IMR-90 (cell line): ENCODE results near the gene ACSL1. TPM values are rescaled to one million over a fixed set of nuclear protein-coding genes. Genes with fewer than 3 reads are reported as not detected.

Experiments used
- ATAC-seq: fragments of 200-7000 bp; cut with Tn5 transposase; 2 replicates; pipeline ENCODE4 v1.9.1; 2020; ENCODE audit warnings: low read depth, mild to moderate bottlenecking, moderate library complexity
- BruUV-seq: library from RNA; stranded (reverse); fragments of 400-500 nt; replicated peaks from 2 replicates; lab custom pipeline; 2021; lab: Mats Ljungman, UMichigan
- CTCF ChIA-PET: fragments of 300-600 bp; formaldehyde crosslinking; extraction: SDS; loops from one replicate; lab custom pipeline; 2021; ENCODE audit warnings: antibody characterized with exemption; lab: Yijun Ruan, JAX
- POLR2A ChIA-PET: fragments of 300-600 bp; sonication (Branson Sonifier 250); formaldehyde crosslinking; loops from one replicate; lab custom pipeline; 2022; ENCODE audit warnings: antibody characterized with exemption; ENCODE audit not compliant: unreplicated experiment; lab: Charles Lee
- DNase-seq: peaks from one replicate; pipeline ENCODE4 v3.0.0; 2013
- H2AFZ ChIP-seq: replicated peaks from 2 replicates; pipeline ENCODE3; 2013; ENCODE audit warnings: low read length, mild to moderate bottlenecking; ENCODE audit not compliant: poor library complexity
- H2AK5ac ChIP-seq: 2 replicates; pipeline ENCODE4 v1.6.1; 2013; ENCODE audit warnings: low read depth, low read length, inconsistent platforms
- H2AK9ac ChIP-seq: replicated peaks from 2 replicates; pipeline ENCODE3; 2013; ENCODE audit warnings: mild to moderate bottlenecking, low read depth, low read length, moderate library complexity; ENCODE audit not compliant: poor library complexity
- H2BK120ac ChIP-seq: 2 replicates; pipeline ENCODE4 v1.6.1; 2013; ENCODE audit warnings: low read depth, low read length, inconsistent platforms
- H2BK15ac ChIP-seq: 3 replicates; pipeline ENCODE4 v1.6.1; 2013; ENCODE audit warnings: low read depth, low read length, inconsistent platforms
- H2BK20ac ChIP-seq: 2 replicates; pipeline ENCODE4 v1.6.1; 2013; ENCODE audit warnings: low read depth, mild to moderate bottlenecking, inconsistent platforms, low read length, moderate library complexity
- H2BK5ac ChIP-seq: 2 replicates; pipeline ENCODE4 v1.6.1; 2013; ENCODE audit warnings: mild to moderate bottlenecking, low read depth, low read length, inconsistent platforms; ENCODE audit not compliant: poor library complexity, severe bottlenecking
- H3K14ac ChIP-seq: replicated peaks from 2 replicates; pipeline ENCODE4 v1.6.1; 2013; ENCODE audit warnings: low read depth, low read length, inconsistent platforms
- H3K18ac ChIP-seq: 2 replicates; pipeline ENCODE4 v1.6.1; 2013; ENCODE audit warnings: low read depth, low read length, control low read depth
- H3K23ac ChIP-seq: 2 replicates; pipeline ENCODE4 v1.6.1; 2013; ENCODE audit warnings: low read depth, low read length, inconsistent platforms
- H3K27ac ChIP-seq: 2 replicates; pipeline ENCODE4 v1.5.1; 2013; ENCODE audit warnings: mild to moderate bottlenecking, control low read depth, low read length; ENCODE audit not compliant: insufficient read depth
- H3K27me3 ChIP-seq: 2 replicates; pipeline ENCODE4 v1.6.1; 2013; ENCODE audit warnings: low read length; ENCODE audit not compliant: control insufficient read depth, insufficient read depth
- H3K36me3 ChIP-seq: 2 replicates; pipeline ENCODE4 v1.6.1; 2013; ENCODE audit warnings: low read length, mixed read lengths; ENCODE audit not compliant: control insufficient read depth, insufficient read depth
- H3K4ac ChIP-seq: 2 replicates; pipeline ENCODE4 v1.6.1; 2013; ENCODE audit warnings: low read depth, low read length, inconsistent platforms
- H3K4me1 ChIP-seq: 2 replicates; pipeline ENCODE4 v1.6.1; 2013; ENCODE audit warnings: low read length, mixed read lengths; ENCODE audit not compliant: control insufficient read depth, insufficient read depth
- H3K4me2 ChIP-seq: 2 replicates; pipeline ENCODE4 v1.6.1; 2013; ENCODE audit warnings: low read depth, mild to moderate bottlenecking, control low read depth, low read length, moderate library complexity
- H3K4me3 ChIP-seq: 2 replicates; pipeline ENCODE4 v1.5.1; 2013; ENCODE audit warnings: low read depth, mild to moderate bottlenecking, control low read depth, low read length, moderate library complexity; ENCODE audit not compliant: insufficient read depth
- H3K56ac ChIP-seq: 2 replicates; pipeline ENCODE4 v1.6.1; 2013; ENCODE audit warnings: low read length, inconsistent platforms; ENCODE audit not compliant: insufficient read depth; ENCODE audit errors: extremely low read depth
- H3K79me1 ChIP-seq, 2 experiments: 2 replicates each; pipeline ENCODE4 v1.6.1; 2013; ENCODE audit warnings: low read length in 2 of 2, inconsistent platforms in 1 of 2, low read depth in 1 of 2
- H3K9ac ChIP-seq: 2 replicates; pipeline ENCODE4 v1.6.1; 2013; ENCODE audit warnings: low read depth, low read length, control low read depth
- H3K9me1 ChIP-seq: 2 replicates; pipeline ENCODE4 v1.6.1; 2013; ENCODE audit warnings: low read length, inconsistent platforms; ENCODE audit not compliant: insufficient read depth
- H3K9me3 ChIP-seq: 2 replicates; pipeline ENCODE4 v1.6.1; 2013; ENCODE audit warnings: low read length; ENCODE audit not compliant: control insufficient read depth, insufficient read depth
- H4K20me1 ChIP-seq: 2 replicates; pipeline ENCODE4 v1.6.1; 2013; ENCODE audit warnings: low read length, inconsistent platforms; ENCODE audit not compliant: insufficient read depth
- H4K5ac ChIP-seq: 2 replicates; pipeline ENCODE4 v1.6.1; 2013; ENCODE audit warnings: mild to moderate bottlenecking, low read depth, low read length, control low read depth
- H4K8ac ChIP-seq, 2 experiments: 2 replicates each; pipeline ENCODE4 v1.6.1; 2013; ENCODE audit warnings: low read depth in 2 of 2, low read length in 2 of 2, control low read depth in 1 of 2, inconsistent platforms in 1 of 2
- H4K91ac ChIP-seq: 2 replicates; pipeline ENCODE4 v1.6.1; 2013; ENCODE audit warnings: low read depth, low read length, inconsistent platforms; ENCODE audit not compliant: insufficient read depth
- WGBS, 2 experiments: methylation state at CpG; one replicate each; pipeline versions ENCODE4 v1.1.5 to v1.1.7; 2013; ENCODE audit warnings: missing lambda C conversion rate in 2 of 2; ENCODE audit not compliant: insufficient read length in 1 of 2; ENCODE audit errors: extremely low coverage in 2 of 2; 5-methylcytosine and 5-hydroxymethylcytosine counted together
- dilution Hi-C: fragments of 300-500 bp; cut with HindIII; formaldehyde crosslinking; loops from one replicate; pipeline ENCODE4 v1.14.3; 2018; ENCODE audit warnings: low sequenced_read_pairs; ENCODE audit not compliant: unreplicated experiment
- in situ Hi-C: fragments of 300-500 bp; cut with MboI; formaldehyde crosslinking; loops from 3 replicates; pipeline ENCODE4 v1.14.3; 2019; ENCODE audit warnings: low sequenced_read_pairs, inconsistent platforms, mixed read lengths
- intact Hi-C: fragments of 100-400 bp; cut with micrococcal nuclease; formaldehyde crosslinking; loops from 2 replicates; pipeline ENCODE4 v1.10.0; 2022
- polyA plus RNA-seq, 3 experiments: library from polyadenylated mRNA; depleted of rRNA; stranded (reverse); fragments of >200 nt; gene quantifications; 2 replicates each; pipeline ENCODE4 v1.2.3, GENCODE V29; 2012; ENCODE audit warnings: low replicate concordance in 1 of 3
- total RNA-seq: library from RNA; depleted of rRNA; stranded (reverse); fragments of >200 nt; gene quantifications from 2 replicates; pipeline ENCODE4 v1.2.3, GENCODE V29; 2012
- TF ChIP-seq, protein P1 (sequence below): fragments of 150-350 bp; IDR thresholded peaks from 2 replicates; pipeline ENCODE4 v1.6.1; 2017; ENCODE audit warnings: mild to moderate bottlenecking, antibody characterized with exemption, low read length, low read depth

Gene ACSL1
- total and polyA plus RNA-seq, 2 of the 4 experiments (the other 2 are of a cell fraction), result 14.4 to 26.0 TPM

DNA sequence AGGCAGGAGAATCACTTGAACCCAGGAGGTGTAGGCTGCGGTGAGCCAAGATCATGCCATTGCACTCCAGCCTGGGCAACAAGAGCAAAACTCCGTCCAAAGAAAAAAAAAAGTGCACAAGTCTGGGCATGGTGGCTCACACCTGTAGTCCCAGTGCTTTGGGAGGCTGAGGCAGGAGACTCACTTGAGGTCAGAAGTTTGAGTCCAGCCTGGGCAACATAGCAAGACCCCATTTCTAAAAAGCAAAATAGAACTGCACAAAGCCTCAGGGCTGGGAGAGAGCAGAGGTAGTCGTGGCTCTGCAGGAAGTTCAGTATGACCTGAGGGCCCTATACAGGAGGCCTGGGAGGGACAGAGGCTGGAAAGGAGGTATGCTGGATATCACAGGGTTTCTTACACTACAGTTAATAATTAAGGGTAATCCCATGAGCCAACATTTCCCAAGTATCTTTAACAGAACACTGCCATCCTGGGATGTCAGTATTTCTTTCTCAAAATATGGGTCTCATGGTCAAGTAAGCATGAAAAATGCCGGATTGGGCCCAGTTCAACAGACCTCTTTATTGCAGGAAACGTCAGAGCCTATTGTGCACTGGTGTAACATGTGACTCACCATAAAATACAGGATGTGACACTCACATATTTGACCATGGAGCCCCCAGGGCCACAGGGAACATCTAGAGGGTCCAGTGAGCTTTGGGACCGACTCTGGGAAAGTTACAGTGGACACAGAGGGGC lies 37.8 kb downstream of the ACSL1 start:
- Histone ChIP-seq H2BK120ac (no peak overlapping the region), H3K4me2 (no peak overlapping the region), H2BK5ac (no peak overlapping the region), H3K18ac (no peak overlapping the region), H3K79me1 (no peaks in the 10 kb centered on the region; a peak in 1 of 4 replicates), H2AK9ac (no peak overlapping the region), H2BK20ac (no peak overlapping the region), H3K9ac (no peak overlapping the region), H3K56ac (no peak overlapping the region), H2AFZ (no peak overlapping the region), H2BK15ac (no peak overlapping the region), H3K4me1 (peaks cover 2% of the 10 kb centered on the region; the same call in 1 of the 2 replicates), H4K91ac (no peak overlapping the region), H3K9me3 (no peaks in the 10 kb centered on the region), H3K27ac (no peak overlapping the region), H3K4ac (no peak overlapping the region), H2AK5ac (no peak overlapping the region), H4K20me1 (0 out of 2 replicates have a peak, but pooled peaks cover 5% of the 10 kb centered on the region), H3K27me3 (no peaks in the 10 kb centered on the region), H3K14ac (no peak overlapping the region), H4K8ac (no peak overlapping the region), H3K36me3 (peaks cover 5% of the 10 kb centered on the region; the same call in 1 of the 2 replicates), H4K5ac (no peak overlapping the region), H3K9me1 (no peaks in the 10 kb centered on the region), H3K23ac (no peak overlapping the region), H3K4me3 (no peak overlapping the region)
- BruUV-seq, result no TSS peak
- TF ChIP-seq, protein P1, sequence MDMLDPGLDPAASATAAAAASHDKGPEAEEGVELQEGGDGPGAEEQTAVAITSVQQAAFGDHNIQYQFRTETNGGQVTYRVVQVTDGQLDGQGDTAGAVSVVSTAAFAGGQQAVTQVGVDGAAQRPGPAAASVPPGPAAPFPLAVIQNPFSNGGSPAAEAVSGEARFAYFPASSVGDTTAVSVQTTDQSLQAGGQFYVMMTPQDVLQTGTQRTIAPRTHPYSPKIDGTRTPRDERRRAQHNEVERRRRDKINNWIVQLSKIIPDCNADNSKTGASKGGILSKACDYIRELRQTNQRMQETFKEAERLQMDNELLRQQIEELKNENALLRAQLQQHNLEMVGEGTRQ, result no peak
- intact Hi-C loops, result no loop called here
- ChIA-PET POLR2A (no interaction called here), CTCF (no interaction called here)
- whole genome bisulfite sequencing, 2 experiments, result 100% methylated on average over 2 of the region's 6 CpGs; no CpG with 5 or more reads in 1 of the 2 experiments
- no peak for ATAC-seq
- in situ Hi-C loops, result no loop called here
- no peak for DNase-seq
- dilution Hi-C loops, result no loop called here
